Hepatocyte (in vitro differentiated cells): ENCODE results near the gene C6orf52. TPM values are rescaled to one million over a fixed set of nuclear protein-coding genes. Genes with fewer than 3 reads are reported as not detected.

Experiments used
- DNase-seq: peaks from one replicate; pipeline ENCODE4 v3.0.0-alpha.2; 2016; ENCODE audit warnings: low spot score
- H2AFZ ChIP-seq: fragments of 200-600 bp; sonication (generic); 2 replicates; pipeline ENCODE4 v1.6.0; 2016; ENCODE audit warnings: antibody characterized with exemption, mild to moderate bottlenecking
- H3K27ac ChIP-seq: fragments of 200-600 bp; sonication (generic); 2 replicates; pipeline ENCODE4 v1.5.1; 2016; ENCODE audit warnings: mild to moderate bottlenecking
- H3K27me3 ChIP-seq: fragments of 200-600 bp; sonication (generic); 2 replicates; pipeline ENCODE4 v1.6.1; 2016
- H3K36me3 ChIP-seq: fragments of 200-600 bp; sonication (generic); replicated peaks from 2 replicates; pipeline ENCODE4 v1.5.1; 2016; ENCODE audit warnings: low read depth; ENCODE audit not compliant: insufficient read depth
- H3K4me1 ChIP-seq: fragments of 200-600 bp; sonication (generic); 2 replicates; pipeline ENCODE4 v1.5.1; 2016; ENCODE audit warnings: mild to moderate bottlenecking, moderate library complexity; ENCODE audit not compliant: insufficient read depth
- H3K4me2 ChIP-seq: fragments of 200-600 bp; sonication (generic); 2 replicates; pipeline ENCODE4 v1.6.0; 2016
- H3K4me3 ChIP-seq: fragments of 200-600 bp; sonication (generic); 2 replicates; pipeline ENCODE4 v1.5.1; 2016; ENCODE audit warnings: mild to moderate bottlenecking
- H3K79me2 ChIP-seq: fragments of 200-600 bp; sonication (generic); 2 replicates; pipeline ENCODE4 v1.6.0; 2017; ENCODE audit warnings: mild to moderate bottlenecking
- H3K9me2 ChIP-seq: fragments of 200-600 bp; sonication (generic); replicated peaks from 2 replicates; pipeline ENCODE4 v1.6.0; 2017; ENCODE audit warnings: mild to moderate bottlenecking; ENCODE audit not compliant: insufficient read depth
- H3K9me3 ChIP-seq: fragments of 200-600 bp; sonication (generic); 2 replicates; pipeline ENCODE4 v1.5.1; 2016; ENCODE audit warnings: low read depth, mild to moderate bottlenecking
- H4K20me1 ChIP-seq: fragments of 200-600 bp; sonication (generic); 2 replicates; pipeline ENCODE4 v1.6.0; 2016; ENCODE audit warnings: mild to moderate bottlenecking; ENCODE audit not compliant: insufficient read depth, poor library complexity, severe bottlenecking
- CTCF ChIP-seq: fragments of 200-600 bp; sonication (generic); IDR thresholded peaks from 2 replicates; pipeline ENCODE4 v1.5.1; 2016; ENCODE audit warnings: antibody characterized with exemption, mild to moderate bottlenecking; ENCODE audit not compliant: poor library complexity
- EZH2 ChIP-seq: fragments of 200-600 bp; sonication (generic); IDR thresholded peaks from 2 replicates; pipeline ENCODE4 v1.6.1; 2016; ENCODE audit warnings: antibody characterized with exemption, mild to moderate bottlenecking, borderline replicate concordance
- EZH2phosphoT487 ChIP-seq: fragments of 200-600 bp; sonication (generic); IDR thresholded peaks from one replicate; pipeline ENCODE4 v1.6.1; 2018; ENCODE audit warnings: antibody characterized with exemption, mild to moderate bottlenecking, low read depth, moderate library complexity; ENCODE audit not compliant: unreplicated experiment, severe bottlenecking
- WGBS: methylation state at CpG from one replicate; pipeline ENCODE4 v1.1.6; 2016; ENCODE audit warnings: low lambda C conversion rate; ENCODE audit errors: missing lambda C conversion rate; 5-methylcytosine and 5-hydroxymethylcytosine counted together
- polyA plus RNA-seq: library from polyadenylated mRNA; unstranded; fragments of >200 nt; fragmentation: Nextera tagmentation; extraction: Ambion mirVana; gene quantifications from 2 replicates; pipeline ENCODE4 v1.2.1, GENCODE V29; 2016
- total RNA-seq: library from RNA; depleted of rRNA; stranded (reverse); fragments of >200 nt; gene quantifications from 2 replicates; pipeline ENCODE4 v1.2.3, GENCODE V29; 2014

Gene C6orf52
- total and polyA plus RNA-seq, 2 experiments from 2014 or later, result 1.2 to 6.8 TPM

DNA sequence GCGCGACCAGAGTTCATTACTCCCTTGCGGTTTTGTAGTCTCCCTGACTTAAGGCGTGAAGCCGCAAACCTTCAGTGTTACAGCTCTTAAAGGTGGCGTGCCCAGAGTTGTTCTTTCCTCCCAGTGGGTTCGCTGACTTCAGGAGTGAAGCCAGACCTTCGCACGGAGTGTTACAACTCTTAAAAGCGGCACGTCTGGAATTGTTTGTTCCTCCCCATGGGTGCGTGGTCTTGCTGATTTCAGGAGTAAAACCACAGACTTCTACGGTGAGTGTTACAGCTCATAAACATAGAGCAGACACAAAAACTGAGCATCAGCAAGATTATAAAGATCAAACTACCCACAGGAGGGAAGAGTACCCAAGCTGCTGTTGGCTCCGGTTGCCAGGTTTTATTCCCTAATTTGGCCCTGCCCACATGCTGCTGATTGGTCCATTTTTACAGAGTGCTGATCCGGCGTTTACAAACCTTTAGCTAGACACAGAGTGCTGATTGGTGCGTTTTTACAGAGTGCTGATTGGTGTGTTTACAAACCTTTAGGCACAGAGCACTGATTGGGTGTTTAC is 38.8 kb upstream of the C6orf52 start:
- WGBS, result 86% methylated on average over 17 of the region's 17 CpGs
- TF ChIP-seq EZH2phosphoT487 (no peak), CTCF (no peak), EZH2 (no peak)
- Histone ChIP-seq H3K4me1 (no peaks in the 10 kb centered on the region), H3K4me2 (no peak overlapping the region), H3K9me2 (no peaks in the 10 kb centered on the region), H3K27ac (peak overlapping the region; percentile 48), H3K4me3 (no peak overlapping the region), H3K27me3 (no peaks in the 10 kb centered on the region), H3K79me2 (peaks cover 4% of the 10 kb centered on the region), H3K36me3 (no peaks in the 10 kb centered on the region), H4K20me1 (no peaks in the 10 kb centered on the region), H2AFZ (no peak overlapping the region), H3K9me3 (no peaks in the 10 kb centered on the region)
- DNase-seq, result peak; percentile 26

DNA sequence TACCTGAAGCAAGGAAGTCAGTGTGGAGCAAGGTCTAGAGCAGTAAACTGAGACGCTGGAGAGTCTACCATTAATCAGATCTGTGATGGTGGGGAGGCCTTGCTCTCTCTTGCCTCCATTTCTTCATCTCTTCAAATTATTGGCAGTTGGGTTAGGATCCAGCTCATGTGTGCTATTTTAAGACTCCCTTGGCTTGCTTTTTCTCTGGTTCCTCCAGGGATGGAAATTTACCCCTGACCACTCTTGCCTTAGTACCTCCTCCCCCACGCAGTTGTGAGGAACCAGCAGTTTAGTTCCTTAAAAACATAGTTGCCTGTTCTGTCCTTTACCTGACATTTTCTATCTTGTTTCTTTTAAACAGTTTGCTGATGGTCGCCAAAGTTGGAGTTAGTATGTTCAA is 35.8 kb upstream of the C6orf52 start:
- Histone ChIP-seq H4K20me1 (no peaks in the 10 kb centered on the region), H3K27ac (no peak overlapping the region), H3K27me3 (no peaks in the 10 kb centered on the region), H3K9me2 (no peaks in the 10 kb centered on the region), H3K4me1 (no peaks in the 10 kb centered on the region), H3K36me3 (no peaks in the 10 kb centered on the region), H3K4me2 (no peak overlapping the region), H2AFZ (no peak overlapping the region), H3K4me3 (no peak overlapping the region), H3K79me2 (peaks cover 14% of the 10 kb centered on the region), H3K9me3 (no peaks in the 10 kb centered on the region)
- no peak for TF ChIP-seq CTCF
- no peak for TF ChIP-seq EZH2phosphoT487
- no peak for TF ChIP-seq EZH2
- no peak for DNase-seq
- 92% methylated on average over 3 of the region's 3 CpGs for WGBS

DNA sequence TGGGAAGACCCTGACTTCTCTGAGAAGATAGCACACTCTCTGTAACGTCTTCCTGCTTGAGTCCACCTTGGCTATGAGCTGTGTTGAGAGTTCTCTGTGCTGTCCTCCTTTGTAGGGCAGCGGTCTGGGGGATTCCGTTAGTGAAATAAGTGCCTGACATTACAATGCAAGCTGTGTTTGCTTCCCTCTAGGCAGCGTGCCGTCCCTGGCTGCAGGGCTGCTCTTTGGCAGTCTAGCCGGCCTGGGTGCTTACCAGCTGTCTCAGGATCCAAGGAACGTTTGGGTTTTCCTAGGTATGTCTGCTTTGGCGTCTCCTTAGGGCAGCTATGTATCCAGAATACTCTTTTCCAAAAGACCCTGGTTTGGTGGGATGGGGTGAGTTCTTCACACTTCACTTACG is 31.3 kb upstream of the C6orf52 start:
- Histone ChIP-seq H3K27ac (no peak overlapping the region), H3K79me2 (peaks cover 33% of the 10 kb centered on the region), H4K20me1 (no peaks in the 10 kb centered on the region), H3K4me3 (no peak overlapping the region), H3K4me1 (peaks cover 21% of the 10 kb centered on the region), H3K27me3 (no peaks in the 10 kb centered on the region), H3K9me2 (no peaks in the 10 kb centered on the region), H3K4me2 (no peak overlapping the region), H3K9me3 (no peaks in the 10 kb centered on the region), H3K36me3 (no peaks in the 10 kb centered on the region), H2AFZ (no peak overlapping the region)
- no peak for DNase-seq
- TF ChIP-seq EZH2 (no peak), CTCF (no peak), EZH2phosphoT487 (no peak)
- WGBS, result 84% methylated on average over 9 of the region's 9 CpGs

DNA sequence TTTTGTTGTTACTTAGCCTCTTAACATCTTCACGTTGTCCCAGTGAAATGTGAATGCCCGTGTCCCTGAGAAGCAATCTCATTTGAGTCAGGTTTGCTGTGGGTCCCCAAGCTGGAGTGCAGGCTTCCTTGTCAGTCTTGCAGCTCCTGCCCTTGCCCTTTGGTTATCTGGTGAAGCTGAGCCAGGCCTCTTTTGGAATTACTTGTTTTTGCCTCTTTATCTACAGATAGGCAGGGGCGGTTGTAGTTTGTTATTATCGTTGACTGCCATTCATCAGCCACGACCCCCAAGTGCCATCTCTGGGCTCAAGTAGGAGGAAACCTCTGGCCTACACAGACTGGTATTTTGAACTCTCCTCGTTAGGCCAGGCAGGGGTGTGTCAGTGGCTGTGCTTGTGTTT is 30.6 kb upstream of the C6orf52 start:
- Histone ChIP-seq H3K79me2 (peaks cover 33% of the 10 kb centered on the region), H2AFZ (no peak overlapping the region), H3K36me3 (no peaks in the 10 kb centered on the region), H3K4me3 (no peak overlapping the region), H3K4me2 (peak overlapping the region; percentile 75), H3K9me2 (no peaks in the 10 kb centered on the region), H3K27ac (no peak overlapping the region), H3K4me1 (peaks cover 21% of the 10 kb centered on the region), H3K27me3 (no peaks in the 10 kb centered on the region), H3K9me3 (no peaks in the 10 kb centered on the region), H4K20me1 (no peaks in the 10 kb centered on the region)
- no peak for TF ChIP-seq EZH2
- no peak for TF ChIP-seq EZH2phosphoT487
- no peak for TF ChIP-seq CTCF
- 66% methylated on average over 6 of the region's 6 CpGs for WGBS
- DNase-seq, result no peak
